OCI-LY7 (cell line): ENCODE results near the gene AGTRAP. TPM values are rescaled to one million over a fixed set of nuclear protein-coding genes. Genes with fewer than 3 reads are reported as not detected.

Source experiments
- BruUV-seq: library from RNA; stranded (reverse); fragments of 400-500 nt; replicated peaks from 2 replicates; lab custom pipeline; 2021; lab: Mats Ljungman, UMichigan
- CTCF ChIA-PET: fragments of 300-600 bp; sonication (Branson Sonifier 250); formaldehyde crosslinking; loops from one replicate; lab custom pipeline; 2022; ENCODE audit warnings: antibody characterized with exemption; ENCODE audit not compliant: unreplicated experiment; lab: Charles Lee
- POLR2A ChIA-PET: fragments of 300-600 bp; sonication (Branson Sonifier 250); formaldehyde crosslinking; loops from one replicate; lab custom pipeline; 2022; ENCODE audit warnings: antibody characterized with exemption; lab: Charles Lee
- DNase-seq: peaks from one replicate; pipeline ENCODE4 v3.0.0-alpha.2; 2015; ENCODE audit warnings: low spot score
- H2AFZ ChIP-seq: fragments of 200-600 bp; sonication (generic), shearing (Covaris generic); 2 replicates; pipeline ENCODE4 v1.6.1; 2014; ENCODE audit warnings: mild to moderate bottlenecking, antibody characterized with exemption, low read length, moderate library complexity
- H3K27ac ChIP-seq: fragments of 200-600 bp; sonication (generic); 2 replicates; pipeline ENCODE4 v1.5.1; 2014; ENCODE audit warnings: mixed run types, low read depth, mild to moderate bottlenecking, moderate library complexity, low read length, inconsistent platforms; ENCODE audit not compliant: poor library complexity, severe bottlenecking
- H3K36me3 ChIP-seq: fragments of 200-600 bp; sonication (generic); 2 replicates; pipeline ENCODE4 v1.6.1; 2014; ENCODE audit warnings: mild to moderate bottlenecking, antibody characterized with exemption, low read length, moderate library complexity, mixed read lengths; ENCODE audit not compliant: insufficient read depth
- H3K4me1 ChIP-seq: fragments of 200-600 bp; sonication (generic); 2 replicates; pipeline ENCODE4 v1.5.1; 2014; ENCODE audit warnings: mild to moderate bottlenecking, low read length; ENCODE audit not compliant: insufficient read depth, poor library complexity, severe bottlenecking
- H3K4me2 ChIP-seq: fragments of 200-600 bp; sonication (generic); 2 replicates; pipeline ENCODE4 v1.6.1; 2014; ENCODE audit warnings: mild to moderate bottlenecking, low read length
- H3K4me3 ChIP-seq: fragments of 200-600 bp; sonication (generic); 2 replicates; pipeline ENCODE4 v1.5.1; 2014; ENCODE audit warnings: mild to moderate bottlenecking, low read depth, low read length; ENCODE audit not compliant: poor library complexity, severe bottlenecking
- H3K79me2 ChIP-seq: fragments of 200-600 bp; sonication (generic); 2 replicates; pipeline ENCODE4 v1.6.1; 2016; ENCODE audit warnings: low read depth, mild to moderate bottlenecking, low read length, moderate library complexity, mixed read lengths; ENCODE audit not compliant: insufficient read depth
- H3K9me2 ChIP-seq: fragments of 200-600 bp; sonication (generic); 2 replicates; pipeline ENCODE4 v1.6.1; 2016; ENCODE audit warnings: mild to moderate bottlenecking, low read length, mixed read lengths; ENCODE audit not compliant: insufficient read depth
- H3K9me3 ChIP-seq: fragments of 200-600 bp; sonication (generic); 2 replicates; pipeline ENCODE4 v1.6.1; 2014; ENCODE audit warnings: mild to moderate bottlenecking, mixed run types, low read length, mixed read lengths
- H4K20me1 ChIP-seq: fragments of 200-600 bp; sonication (generic); 2 replicates; pipeline ENCODE4 v1.6.1; 2014; ENCODE audit warnings: mild to moderate bottlenecking, antibody characterized with exemption, low read length, moderate library complexity, mixed read lengths; ENCODE audit not compliant: insufficient read depth
- CTCF ChIP-seq: fragments of 200-600 bp; sonication (generic); conservative IDR thresholded peaks from 2 replicates; pipeline ENCODE4 v1.5.1; 2014; ENCODE audit warnings: mild to moderate bottlenecking, antibody characterized with exemption, low read length, moderate library complexity, mixed read lengths
- EZH2phosphoT487 ChIP-seq: fragments of 200-600 bp; sonication (generic); IDR thresholded peaks from 2 replicates; pipeline ENCODE4 v1.6.1; 2018; ENCODE audit warnings: low read depth, borderline replicate concordance, mild to moderate bottlenecking, mixed run types, antibody characterized with exemption, low read length, moderate library complexity, mixed read lengths
- intact Hi-C: fragments of 100-400 bp; cut with micrococcal nuclease; formaldehyde crosslinking; loops from one replicate; pipeline ENCODE4 v1.10.0; 2022; ENCODE audit not compliant: unreplicated experiment
- total RNA-seq, 2 experiments: library from RNA; depleted of rRNA in 1 of 2; stranded (reverse); fragments of >200 nt in 1 of 2; shearing (Covaris generic) in 1 of 2; gene quantifications; 2 replicates each; pipeline ENCODE4 v1.2.3, GENCODE V29; 2014 to 2022

The AGTRAP gene
- total RNA-seq, 2 experiments from 2014 or later: 36.1 to 40.0 TPM

GRCh38 chr1:11691928-11692711 lies 43.8 kb upstream of the AGTRAP start:
- H4K20me1 ChIP-seq: no peaks in the 10 kb centered on the region
- TF ChIP-seq EZH2phosphoT487 (no peak), CTCF (no peak)
- intact Hi-C loops: no loop called here
- H2AFZ ChIP-seq: no peak overlapping the region
- BruUV-seq: no TSS peak
- no peak overlapping the region for H3K27ac ChIP-seq
- no peaks in the 10 kb centered on the region for H3K79me2 ChIP-seq
- CTCF ChIA-PET: no interaction called here
- H3K4me3 ChIP-seq: no peak overlapping the region
- no peaks in the 10 kb centered on the region for H3K9me2 ChIP-seq
- no peaks in the 10 kb centered on the region for H3K4me1 ChIP-seq
- no peak overlapping the region for H3K4me2 ChIP-seq
- POLR2A ChIA-PET: interaction anchor here (0.5 kb wide), 1 partner anchor 1727 kb away, joined by 4 read pairs; no protein-coding TSS in a partner anchor
- no peaks in the 10 kb centered on the region for H3K36me3 ChIP-seq
- DNase-seq: no peak
- no peaks in the 10 kb centered on the region for H3K9me3 ChIP-seq

- Histone ChIP-seq H3K36me3 (no peaks in the 10 kb centered on the region), H3K9me2 (no peaks in the 10 kb centered on the region), H4K20me1 (no peaks in the 10 kb centered on the region), H3K27ac (no peak overlapping the region), H3K9me3 (no peaks in the 10 kb centered on the region), H3K4me1 (no peaks in the 10 kb centered on the region), H3K4me3 (no peak overlapping the region), H3K79me2 (no peaks in the 10 kb centered on the region), H2AFZ (no peak overlapping the region), H3K4me2 (no peak overlapping the region)
- no TSS peak for BruUV-seq
- no peak for TF ChIP-seq EZH2phosphoT487
- no peak for TF ChIP-seq CTCF
- ChIA-PET POLR2A (interaction anchor here (0.5 kb wide), 1 partner anchor 1728 kb away, joined by 4 read pairs; no protein-coding TSS in a partner anchor), CTCF (no interaction called here)
- intact Hi-C loops: no loop called here
- no peak for DNase-seq
These were observed 42.8 kb upstream of the AGTRAP start for GRCh38 chr1:11693024-11693590.
